ENCODE data around the gene PIK3C3. TPM values are rescaled to one million over a fixed set of nuclear protein-coding genes. Genes with fewer than 3 reads are reported as not detected.

The PIK3C3 gene
- total RNA-seq, 1 experiment from 2014 or later: 23.9 TPM

DNA sequence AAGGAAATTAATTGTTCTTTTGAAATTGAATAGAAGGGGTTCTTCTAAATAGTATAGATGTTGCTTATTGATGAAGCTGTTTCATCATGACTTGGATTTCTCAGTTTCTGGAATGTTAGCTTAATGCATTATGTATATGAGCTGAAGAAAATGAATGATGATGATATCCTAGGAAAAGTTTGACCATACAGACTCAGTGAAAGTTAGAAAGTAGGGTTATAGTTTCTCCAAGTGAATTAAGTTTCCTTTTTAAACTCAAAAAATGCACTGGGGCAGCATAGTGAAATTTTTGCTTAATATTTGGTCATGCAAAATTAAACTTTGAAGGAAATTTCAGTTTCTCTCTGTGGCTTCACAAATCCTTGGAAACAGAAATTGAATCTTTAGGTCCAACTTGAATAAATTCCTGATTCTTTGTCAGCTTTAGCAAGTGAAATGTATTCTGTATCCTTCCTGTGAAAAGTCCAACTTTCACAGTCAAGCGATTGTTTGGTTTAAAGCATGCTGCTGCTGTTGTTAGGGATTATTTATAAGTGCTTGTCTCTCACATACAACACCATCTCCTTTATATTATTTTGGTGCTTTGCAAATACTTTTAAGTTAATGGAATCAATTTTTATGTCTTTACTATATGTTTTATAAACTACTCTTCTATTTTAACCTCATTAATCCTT is 78.2 kb downstream of the PIK3C3 start:
- H3K27ac ChIP-seq (ENCODE audit: low read length): no peak overlapping the region
- no TSS peak for BruUV-seq (replicated peaks)
- H3K4me3 ChIP-seq (ENCODE audit: low read depth in 2 of 2, low read length in 2 of 2): no peak overlapping the region
- ATAC-seq (no peak), DNase-seq (ENCODE audit: low read depth, low spot score) (no peak)
- no peaks in the 10 kb centered on the region for H3K27me3 ChIP-seq (ENCODE audit: control insufficient read depth, insufficient read depth, low read length)
- in situ Hi-C loops (cut with HindIII; ENCODE audit: low pct_unique_long_range_greater_than_20kb, low sequenced_read_pairs): no loop called here
- ChIA-PET POLR2A (no interaction called here), CTCF (no interaction called here)
- TF ChIP-seq TCF7L2 (IDR thresholded peaks at IDR 0.05; ENCODE audit: low read depth, low read length) (no peak), SIN3A (IDR thresholded peaks at IDR 0.05; ENCODE audit: borderline replicate concordance, insufficient read depth, low read depth, low read length) (no peak), POLR2AphosphoS5 (IDR thresholded peaks at IDR 0.05; ENCODE audit: low read depth, low read length) (no peak)
- TF ChIP-seq, protein P1, sequence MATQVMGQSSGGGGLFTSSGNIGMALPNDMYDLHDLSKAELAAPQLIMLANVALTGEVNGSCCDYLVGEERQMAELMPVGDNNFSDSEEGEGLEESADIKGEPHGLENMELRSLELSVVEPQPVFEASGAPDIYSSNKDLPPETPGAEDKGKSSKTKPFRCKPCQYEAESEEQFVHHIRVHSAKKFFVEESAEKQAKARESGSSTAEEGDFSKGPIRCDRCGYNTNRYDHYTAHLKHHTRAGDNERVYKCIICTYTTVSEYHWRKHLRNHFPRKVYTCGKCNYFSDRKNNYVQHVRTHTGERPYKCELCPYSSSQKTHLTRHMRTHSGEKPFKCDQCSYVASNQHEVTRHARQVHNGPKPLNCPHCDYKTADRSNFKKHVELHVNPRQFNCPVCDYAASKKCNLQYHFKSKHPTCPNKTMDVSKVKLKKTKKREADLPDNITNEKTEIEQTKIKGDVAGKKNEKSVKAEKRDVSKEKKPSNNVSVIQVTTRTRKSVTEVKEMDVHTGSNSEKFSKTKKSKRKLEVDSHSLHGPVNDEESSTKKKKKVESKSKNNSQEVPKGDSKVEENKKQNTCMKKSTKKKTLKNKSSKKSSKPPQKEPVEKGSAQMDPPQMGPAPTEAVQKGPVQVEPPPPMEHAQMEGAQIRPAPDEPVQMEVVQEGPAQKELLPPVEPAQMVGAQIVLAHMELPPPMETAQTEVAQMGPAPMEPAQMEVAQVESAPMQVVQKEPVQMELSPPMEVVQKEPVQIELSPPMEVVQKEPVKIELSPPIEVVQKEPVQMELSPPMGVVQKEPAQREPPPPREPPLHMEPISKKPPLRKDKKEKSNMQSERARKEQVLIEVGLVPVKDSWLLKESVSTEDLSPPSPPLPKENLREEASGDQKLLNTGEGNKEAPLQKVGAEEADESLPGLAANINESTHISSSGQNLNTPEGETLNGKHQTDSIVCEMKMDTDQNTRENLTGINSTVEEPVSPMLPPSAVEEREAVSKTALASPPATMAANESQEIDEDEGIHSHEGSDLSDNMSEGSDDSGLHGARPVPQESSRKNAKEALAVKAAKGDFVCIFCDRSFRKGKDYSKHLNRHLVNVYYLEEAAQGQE (IDR thresholded peaks at IDR 0.05; ENCODE audit: insufficient read depth in 1 of 2, low read depth in 2 of 2, low read length in 1 of 2): no peak
- TF ChIP-seq, protein P2, sequence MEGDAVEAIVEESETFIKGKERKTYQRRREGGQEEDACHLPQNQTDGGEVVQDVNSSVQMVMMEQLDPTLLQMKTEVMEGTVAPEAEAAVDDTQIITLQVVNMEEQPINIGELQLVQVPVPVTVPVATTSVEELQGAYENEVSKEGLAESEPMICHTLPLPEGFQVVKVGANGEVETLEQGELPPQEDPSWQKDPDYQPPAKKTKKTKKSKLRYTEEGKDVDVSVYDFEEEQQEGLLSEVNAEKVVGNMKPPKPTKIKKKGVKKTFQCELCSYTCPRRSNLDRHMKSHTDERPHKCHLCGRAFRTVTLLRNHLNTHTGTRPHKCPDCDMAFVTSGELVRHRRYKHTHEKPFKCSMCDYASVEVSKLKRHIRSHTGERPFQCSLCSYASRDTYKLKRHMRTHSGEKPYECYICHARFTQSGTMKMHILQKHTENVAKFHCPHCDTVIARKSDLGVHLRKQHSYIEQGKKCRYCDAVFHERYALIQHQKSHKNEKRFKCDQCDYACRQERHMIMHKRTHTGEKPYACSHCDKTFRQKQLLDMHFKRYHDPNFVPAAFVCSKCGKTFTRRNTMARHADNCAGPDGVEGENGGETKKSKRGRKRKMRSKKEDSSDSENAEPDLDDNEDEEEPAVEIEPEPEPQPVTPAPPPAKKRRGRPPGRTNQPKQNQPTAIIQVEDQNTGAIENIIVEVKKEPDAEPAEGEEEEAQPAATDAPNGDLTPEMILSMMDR (IDR thresholded peaks at IDR 0.05): no peak
- H3K9me3 ChIP-seq (ENCODE audit: control insufficient read depth, insufficient read depth, low read depth, low read length): no peaks in the 10 kb centered on the region
- no peaks in the 10 kb centered on the region for H3K4me1 ChIP-seq (ENCODE audit: control insufficient read depth, insufficient read depth, low read length)
- H3K36me3 ChIP-seq (ENCODE audit: control insufficient read depth, insufficient read depth, low read length): no peaks in the 10 kb centered on the region
- intact Hi-C loops (cut with micrococcal nuclease; ENCODE audit: unreplicated experiment): no loop called here

DNA sequence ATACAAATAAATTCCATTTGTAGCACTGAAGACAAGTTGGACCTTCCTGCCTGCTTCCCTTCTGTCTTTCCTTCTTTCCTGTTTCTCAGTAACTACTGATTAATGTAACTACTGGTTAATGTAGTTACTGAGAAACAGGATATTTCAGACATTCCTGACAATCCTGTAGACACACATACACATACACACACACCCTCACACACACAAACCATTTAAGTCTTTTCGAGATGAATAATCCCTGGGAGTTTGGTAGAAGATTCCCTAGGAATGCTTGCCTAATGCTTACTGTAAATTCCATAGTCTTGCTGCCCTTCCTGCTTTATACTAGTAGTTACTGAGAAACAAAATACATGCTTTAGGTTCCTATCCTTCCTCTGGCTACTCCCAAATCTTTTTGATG is 83.9 kb downstream of the PIK3C3 start:
- ChIA-PET POLR2A (no interaction called here), CTCF (no interaction called here)
- Histone ChIP-seq H3K9me3 (ENCODE audit: control insufficient read depth, insufficient read depth, low read depth, low read length) (no peaks in the 10 kb centered on the region), H3K4me1 (ENCODE audit: control insufficient read depth, insufficient read depth, low read length) (no peaks in the 10 kb centered on the region), H3K27me3 (ENCODE audit: control insufficient read depth, insufficient read depth, low read length) (no peaks in the 10 kb centered on the region), H3K36me3 (ENCODE audit: control insufficient read depth, insufficient read depth, low read length) (no peaks in the 10 kb centered on the region), H3K4me3 (ENCODE audit: low read depth in 2 of 2, low read length in 2 of 2) (no peak overlapping the region), H3K27ac (ENCODE audit: low read length) (no peak overlapping the region)
- ATAC-seq (no peak), DNase-seq (ENCODE audit: low read depth, low spot score) (no peak)
- BruUV-seq (replicated peaks): no TSS peak
- TF ChIP-seq SIN3A (IDR thresholded peaks at IDR 0.05; ENCODE audit: borderline replicate concordance, insufficient read depth, low read depth, low read length) (no peak), TCF7L2 (IDR thresholded peaks at IDR 0.05; ENCODE audit: low read depth, low read length) (no peak), POLR2AphosphoS5 (IDR thresholded peaks at IDR 0.05; ENCODE audit: low read depth, low read length) (no peak)
- TF ChIP-seq, protein P1 (IDR thresholded peaks at IDR 0.05; ENCODE audit: insufficient read depth in 1 of 2, low read depth in 2 of 2, low read length in 1 of 2): no peak
- TF ChIP-seq, protein P2 (IDR thresholded peaks at IDR 0.05): no peak
- intact Hi-C loops (cut with micrococcal nuclease; ENCODE audit: unreplicated experiment): no loop called here
- in situ Hi-C loops (cut with HindIII; ENCODE audit: low pct_unique_long_range_greater_than_20kb, low sequenced_read_pairs): no loop called here

Measured in Panc1 (cell line).